ENCODE results near the gene AGAP1. TPM values are rescaled to one million over a fixed set of nuclear protein-coding genes. Genes with fewer than 3 reads are reported as not detected.

Gene AGAP1
- total and polyA plus RNA-seq, 10 donors: 1.1 to 26.6 (median 11.3) TPM

GRCh38 chr2:235544689-235544969 lies 50.8 kb downstream of the AGAP1 start:
- Histone ChIP-seq H3K9me3 (no peaks in the 10 kb centered on the region), H3K27me3 (replicated peaks in 1 of 7) (no peaks in the 10 kb centered on the region), H3K4me3 (no peak overlapping the region), H3K4me1 (peaks cover 0 to 18% (median 2%) of the 10 kb centered on the region in 6 donors), H3K36me3 (no peaks in the 10 kb centered on the region), H3K27ac (no peak overlapping the region)
- DNase-seq: no peak
- TF ChIP-seq POLR2A (IDR thresholded peaks at IDR 0.05) (no peak), POLR2AphosphoS5 (IDR thresholded peaks at IDR 0.05) (no peak), CTCF (IDR thresholded peaks at IDR 0.05 in 8 of 11, conservative IDR thresholded peaks at IDR 0.05 in 3 of 11) (no peak)
- intact Hi-C loops (cut with DNase I; ENCODE audit: low total_unique reads): no loop called here
- 71 to 90% (median 77%) methylated on average over 5 of the region's 5 CpGs for whole genome bisulfite sequencing, 5 donors

DNA sequence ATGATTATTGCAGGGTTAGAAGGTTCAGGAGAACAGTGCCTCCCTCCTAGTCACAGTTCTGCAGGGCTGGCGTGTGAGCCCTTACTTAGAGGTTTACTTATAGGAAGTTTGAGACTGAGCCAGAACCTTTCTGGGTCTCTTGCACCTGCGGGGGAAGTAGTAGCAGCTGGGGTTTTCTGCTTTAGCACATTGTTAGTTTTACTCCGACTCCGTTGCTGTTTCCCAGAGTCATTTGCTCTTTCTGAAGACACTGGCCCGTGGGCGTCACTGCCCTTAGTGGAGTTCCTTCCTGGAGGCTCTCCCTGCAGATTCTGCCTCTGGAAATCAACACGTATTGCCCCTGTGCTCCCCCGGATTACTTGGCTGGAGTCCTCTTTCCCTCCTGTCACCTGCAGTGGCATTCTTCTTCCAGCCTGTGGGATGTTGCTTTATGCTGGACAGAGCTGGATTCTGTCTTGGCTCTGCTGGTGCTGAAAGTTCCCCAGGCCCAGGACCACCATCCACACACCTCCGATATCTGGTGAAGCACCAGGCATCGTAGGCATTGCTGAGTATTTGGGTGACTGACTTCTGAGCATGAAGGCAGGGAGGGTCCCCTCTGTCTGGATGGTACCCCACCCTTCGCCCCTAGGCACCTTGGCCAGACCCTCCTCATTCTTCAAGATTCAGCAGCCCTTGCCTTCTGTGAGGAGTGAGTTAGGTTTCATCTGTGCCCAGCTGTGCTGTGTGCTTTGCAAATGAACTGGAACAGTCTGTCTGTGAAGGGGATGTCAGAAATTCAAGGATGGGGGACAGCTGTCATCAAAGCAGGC lies 51.7 kb downstream of the AGAP1 start:
- Histone ChIP-seq H3K27ac (no peak overlapping the region), H3K27me3 (replicated peaks in 1 of 7) (no peaks in the 10 kb centered on the region), H3K4me3 (no peak overlapping the region), H3K9me3 (no peaks in the 10 kb centered on the region), H3K4me1 (peaks cover 0 to 18% (median 2%) of the 10 kb centered on the region in 6 donors), H3K36me3 (no peaks in the 10 kb centered on the region)
- peak; percentile 62 for DNase-seq
- TF ChIP-seq CTCF (IDR thresholded peaks at IDR 0.05 in 8 of 11, conservative IDR thresholded peaks at IDR 0.05 in 3 of 11) (no peak), POLR2AphosphoS5 (IDR thresholded peaks at IDR 0.05) (no peak), POLR2A (IDR thresholded peaks at IDR 0.05) (no peak)
- WGBS, 5 donors: 56 to 71% (median 68%) methylated on average over 11 of the region's 11 CpGs
- intact Hi-C loops (cut with DNase I; ENCODE audit: low total_unique reads): no loop called here

DNA sequence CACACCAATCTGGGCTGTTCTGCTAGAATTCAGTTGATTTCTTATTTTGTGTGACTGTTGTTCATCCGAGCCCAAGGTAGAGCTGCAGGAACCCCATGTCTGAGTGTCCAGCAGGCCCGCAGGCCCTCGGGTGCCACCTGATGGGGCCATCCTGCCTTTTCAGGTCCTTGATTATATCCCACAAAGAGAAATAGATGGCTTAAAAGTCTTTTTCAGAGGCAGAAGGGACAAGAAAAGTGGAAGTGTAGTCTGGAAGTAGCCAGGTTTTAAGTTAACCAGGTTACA lies 52.2 kb downstream of the AGAP1 start:
- TF ChIP-seq CTCF (IDR thresholded peaks at IDR 0.05 in 8 of 11, conservative IDR thresholded peaks at IDR 0.05 in 3 of 11) (no peak), POLR2AphosphoS5 (IDR thresholded peaks at IDR 0.05) (no peak), POLR2A (IDR thresholded peaks at IDR 0.05) (no peak)
- peaks cover 0 to 18% (median 2%) of the 10 kb centered on the region in 6 donors for H3K4me1 ChIP-seq
- H3K4me3 ChIP-seq: no peak overlapping the region
- no peak overlapping the region for H3K27ac ChIP-seq
- H3K27me3 ChIP-seq (replicated peaks in 1 of 7): no peaks in the 10 kb centered on the region
- no peaks in the 10 kb centered on the region for H3K36me3 ChIP-seq
- peak; percentile 40 for DNase-seq
- WGBS, 5 donors: 83 to 96% (median 92%) methylated on average over 3 of the region's 3 CpGs
- intact Hi-C loops (cut with DNase I; ENCODE audit: low total_unique reads): no loop called here
- no peaks in the 10 kb centered on the region for H3K9me3 ChIP-seq

- H3K27me3 ChIP-seq (replicated peaks in 1 of 7): no peaks in the 10 kb centered on the region
- TF ChIP-seq POLR2A (IDR thresholded peaks at IDR 0.05): no peak
- no peaks in the 10 kb centered on the region for H3K36me3 ChIP-seq
- intact Hi-C loops (cut with DNase I; ENCODE audit: low total_unique reads): no loop called here
- no peaks in the 10 kb centered on the region for H3K9me3 ChIP-seq
- no peak overlapping the region for H3K27ac ChIP-seq
- no peak overlapping the region for H3K4me3 ChIP-seq
- WGBS, 5 donors: 81 to 90% (median 84%) methylated on average over 9 of the region's 9 CpGs
- peak; percentile 52 for DNase-seq
- peaks cover 0 to 19% (median 3%) of the 10 kb centered on the region in 6 donors for H3K4me1 ChIP-seq
Observed at GRCh38 chr2:235546436-235546835, 52.6 kb downstream of the AGAP1 start.

All from spleen (tissue), 11 donors.